Activated CD4-positive, alpha-beta memory T cell treated with anti-CD3 and anti-CD28 coated beads, Interleukin-2, amount 10 ng/mL, durations not matched to agents 7 days and 5 days (primary cell): Measurements from ENCODE around the gene TCERG1L. TPM values are rescaled to one million over a fixed set of nuclear protein-coding genes. Genes with fewer than 3 reads are reported as not detected.
"Not testable (repeated sequence)": the region's sequence is repeated elsewhere in the genome, so short reads cannot be mapped to it uniquely, and the experiment has no call there.

Source experiments
- CTCF ChIA-PET: fragments of 350-600 bp; sonication (Branson Sonifier 250); formaldehyde crosslinking; loops from one replicate; lab custom pipeline; 2021; ENCODE audit warnings: antibody characterized with exemption, inconsistent platforms; lab: Charles Lee
- POLR2A ChIA-PET: fragments of 350-600 bp; sonication (Branson Sonifier 250); formaldehyde crosslinking; loops from one replicate; lab custom pipeline; 2021; ENCODE audit warnings: antibody characterized with exemption; lab: Charles Lee
- DNase-seq: peaks from one replicate; pipeline ENCODE4 v3.0.0-alpha.2; 2020
- H3K27ac Mint-ChIP-seq: one replicate; pipeline ENCODE4 v1.8.0; 2021; ENCODE audit warnings: mild to moderate bottlenecking, mixed read lengths
- H3K27me3 Mint-ChIP-seq: one replicate; pipeline ENCODE4 v1.8.0; 2021; ENCODE audit warnings: mixed read lengths
- H3K36me3 Mint-ChIP-seq: one replicate; pipeline ENCODE4 v1.8.0; 2021; ENCODE audit warnings: low read depth, mixed read lengths
- H3K4me1 Mint-ChIP-seq: one replicate; pipeline ENCODE4 v1.8.0; 2021; ENCODE audit warnings: mixed read lengths
- H3K4me3 Mint-ChIP-seq: one replicate; pipeline ENCODE4 v1.8.0; 2021; ENCODE audit warnings: mild to moderate bottlenecking, mixed read lengths
- H3K9me3 Mint-ChIP-seq: one replicate; pipeline ENCODE4 v1.8.0; 2021; ENCODE audit warnings: mixed read lengths
- total RNA-seq, 2 experiments: library from RNA; stranded (reverse); gene quantifications; one replicate each; pipeline ENCODE4 v1.2.3, GENCODE V29; 2021

TCERG1L gene
- total RNA-seq, 2 experiments from 2014 or later, result 0.08 TPM; not detected in 1

GRCh38 chr10:131154306-131155025 lies 157.1 kb downstream of the TCERG1L start:
- H3K27ac Mint-ChIP-seq, result no peak overlapping the region
- ChIA-PET POLR2A (no interaction called here), CTCF (no interaction called here)
- peaks cover 16% of the 10 kb centered on the region for H3K9me3 Mint-ChIP-seq
- no peaks in the 10 kb centered on the region for H3K36me3 Mint-ChIP-seq
- no peak overlapping the region for H3K4me3 Mint-ChIP-seq
- no peaks in the 10 kb centered on the region for H3K27me3 Mint-ChIP-seq
- H3K4me1 Mint-ChIP-seq, result no peaks in the 10 kb centered on the region
- DNase-seq, result no peak

- H3K27me3 Mint-ChIP-seq, H3K27ac Mint-ChIP-seq, H3K36me3 Mint-ChIP-seq, H3K4me1 Mint-ChIP-seq, CTCF ChIA-PET, H3K4me3 Mint-ChIP-seq, DNase-seq, POLR2A ChIA-PET: not testable (repeated sequence)
- H3K9me3 Mint-ChIP-seq, result peaks cover 22% of the 10 kb centered on the region
Measured at GRCh38 chr10:131152456-131152855, 159.1 kb downstream of the TCERG1L start.

GRCh38 chr10:131150126-131150525 lies 161.4 kb downstream of the TCERG1L start:
- no peak for DNase-seq
- Mint-ChIP-seq H3K36me3 (no peaks in the 10 kb centered on the region), H3K27ac (no peak overlapping the region), H3K4me1 (no peaks in the 10 kb centered on the region), H3K9me3 (peaks cover 26% of the 10 kb centered on the region), H3K4me3 (no peak overlapping the region), H3K27me3 (no peaks in the 10 kb centered on the region)
- POLR2A ChIA-PET, result no interaction called here
- CTCF ChIA-PET, result no interaction called here

GRCh38 chr10:131149586-131149985 lies 161.9 kb downstream of the TCERG1L start:
- H3K27me3 Mint-ChIP-seq, result no peaks in the 10 kb centered on the region
- no peaks in the 10 kb centered on the region for H3K4me1 Mint-ChIP-seq
- no peak for DNase-seq
- no peak overlapping the region for H3K27ac Mint-ChIP-seq
- POLR2A ChIA-PET, result no interaction called here
- peaks cover 26% of the 10 kb centered on the region for H3K9me3 Mint-ChIP-seq
- CTCF ChIA-PET, result no interaction called here
- H3K36me3 Mint-ChIP-seq, result no peaks in the 10 kb centered on the region
- H3K4me3 Mint-ChIP-seq, result no peak overlapping the region

- H3K9me3 Mint-ChIP-seq, result peaks cover 25% of the 10 kb centered on the region
- H3K27me3 Mint-ChIP-seq, result no peaks in the 10 kb centered on the region
- no peaks in the 10 kb centered on the region for H3K4me1 Mint-ChIP-seq
- DNase-seq, result no peak
- no peak overlapping the region for H3K4me3 Mint-ChIP-seq
- H3K36me3 Mint-ChIP-seq, result no peaks in the 10 kb centered on the region
- POLR2A ChIA-PET, result no interaction called here
- no peak overlapping the region for H3K27ac Mint-ChIP-seq
- CTCF ChIA-PET, result no interaction called here
Measured at GRCh38 chr10:131149111-131149510, 162.4 kb downstream of the TCERG1L start.

- Mint-ChIP-seq H3K4me1 (no peaks in the 10 kb centered on the region), H3K9me3 (peaks cover 22% of the 10 kb centered on the region), H3K4me3 (no peak overlapping the region), H3K27ac (no peak overlapping the region), H3K36me3 (no peaks in the 10 kb centered on the region), H3K27me3 (no peaks in the 10 kb centered on the region)
- DNase-seq, result no peak
- CTCF ChIA-PET, result no interaction called here
- POLR2A ChIA-PET, result no interaction called here
Measured at GRCh38 chr10:131148270-131148669, 163.3 kb downstream of the TCERG1L start.

- no peaks in the 10 kb centered on the region for H3K4me1 Mint-ChIP-seq
- H3K36me3 Mint-ChIP-seq, result no peaks in the 10 kb centered on the region
- CTCF ChIA-PET, result no interaction called here
- H3K27ac Mint-ChIP-seq, result no peak overlapping the region
- DNase-seq, result no peak
- H3K9me3 Mint-ChIP-seq, result peaks cover 19% of the 10 kb centered on the region
- POLR2A ChIA-PET, result no interaction called here
- no peak overlapping the region for H3K4me3 Mint-ChIP-seq
- no peaks in the 10 kb centered on the region for H3K27me3 Mint-ChIP-seq
Measured at GRCh38 chr10:131147301-131147975, 164.1 kb downstream of the TCERG1L start.

GRCh38 chr10:131146790-131147189 lies 164.7 kb downstream of the TCERG1L start:
- no peaks in the 10 kb centered on the region for H3K27me3 Mint-ChIP-seq
- DNase-seq, result no peak
- no peaks in the 10 kb centered on the region for H3K4me1 Mint-ChIP-seq
- ChIA-PET POLR2A (no interaction called here), CTCF (no interaction called here)
- H3K36me3 Mint-ChIP-seq, result no peaks in the 10 kb centered on the region
- H3K4me3 Mint-ChIP-seq, result no peak overlapping the region
- H3K27ac Mint-ChIP-seq, result no peak overlapping the region
- H3K9me3 Mint-ChIP-seq, result peaks cover 14% of the 10 kb centered on the region

GRCh38 chr10:131145756-131146155 lies 165.8 kb downstream of the TCERG1L start:
- Mint-ChIP-seq H3K9me3 (peaks cover 14% of the 10 kb centered on the region), H3K27me3 (no peaks in the 10 kb centered on the region), H3K4me3 (no peak overlapping the region)

GRCh38 chr10:131144711-131145375 lies 166.7 kb downstream of the TCERG1L start:
- Mint-ChIP-seq H3K9me3 (peaks cover 12% of the 10 kb centered on the region), H3K36me3 (no peaks in the 10 kb centered on the region), H3K4me1 (no peaks in the 10 kb centered on the region), H3K4me3 (no peak overlapping the region), H3K27me3 (no peaks in the 10 kb centered on the region), H3K27ac (no peak overlapping the region)
- CTCF ChIA-PET, result no interaction called here
- POLR2A ChIA-PET, result no interaction called here
- no peak for DNase-seq

More at GRCh38 chr10:131145756-131146155, 165.8 kb downstream of the TCERG1L start:
- ChIA-PET POLR2A (no interaction called here), CTCF (no interaction called here)
- H3K4me1 Mint-ChIP-seq, result no peaks in the 10 kb centered on the region
- no peak overlapping the region for H3K27ac Mint-ChIP-seq
- DNase-seq, result no peak
- H3K36me3 Mint-ChIP-seq, result no peaks in the 10 kb centered on the region

- H3K36me3 Mint-ChIP-seq, result no peaks in the 10 kb centered on the region
- ChIA-PET POLR2A (no interaction called here), CTCF (no interaction called here)
- no peaks in the 10 kb centered on the region for H3K4me1 Mint-ChIP-seq
- no peak overlapping the region for H3K4me3 Mint-ChIP-seq
- H3K27me3 Mint-ChIP-seq, result no peaks in the 10 kb centered on the region
- peaks cover 14% of the 10 kb centered on the region for H3K9me3 Mint-ChIP-seq
- DNase-seq, result no peak
- H3K27ac Mint-ChIP-seq, result no peak overlapping the region
Measured at GRCh38 chr10:131144196-131144595, 167.3 kb downstream of the TCERG1L start.

GRCh38 chr10:131143425-131144165 lies 167.9 kb downstream of the TCERG1L start:
- H3K4me1 Mint-ChIP-seq, result no peaks in the 10 kb centered on the region
- ChIA-PET CTCF (no interaction called here), POLR2A (no interaction called here)
- no peak for DNase-seq
- no peak overlapping the region for H3K27ac Mint-ChIP-seq
- H3K27me3 Mint-ChIP-seq, result no peaks in the 10 kb centered on the region
- H3K4me3 Mint-ChIP-seq, result no peak overlapping the region
- H3K9me3 Mint-ChIP-seq, result peaks cover 15% of the 10 kb centered on the region
- H3K36me3 Mint-ChIP-seq, result no peaks in the 10 kb centered on the region
